HepG2 (cell line): ENCODE measurements around the gene TBC1D2B. TPM values are rescaled to one million over a fixed set of nuclear protein-coding genes. Genes with fewer than 3 reads are reported as not detected.

ENCODE experiments used
- AKAP8 ChIP-seq: sonication (generic); formaldehyde crosslinking; IDR thresholded peaks from 2 replicates; pipeline ENCODE4 v1.5.1; 2020; ENCODE audit warnings: mild to moderate bottlenecking, missing genetic modification reagents
- ATF5 ChIP-seq: sonication (generic); formaldehyde crosslinking; IDR thresholded peaks from 2 replicates; pipeline ENCODE4 v1.4.0; 2020; ENCODE audit warnings: mild to moderate bottlenecking, low read depth, missing genetic modification reagents
- ATF7 ChIP-seq, 2 experiments: fragments of 450-650 bp in 1 of 2; sonication (generic) in 1 of 2; formaldehyde crosslinking in 1 of 2; IDR thresholded peaks; 2 replicates each; pipeline versions ENCODE4 v1.4.0 to v1.6.1; 2016 to 2020; ENCODE audit warnings: antibody characterized with exemption in 1 of 2, mild to moderate bottlenecking in 1 of 2, missing genetic modification reagents in 1 of 2
- BORCS8-MEF2B ChIP-seq: sonication (generic); formaldehyde crosslinking; IDR thresholded peaks from 2 replicates; pipeline ENCODE4 v1.8.0; 2022; ENCODE audit warnings: mild to moderate bottlenecking, missing genetic modification reagents
- CHD2 ChIP-seq: IDR thresholded peaks from 2 replicates; pipeline ENCODE4 v1.6.1; 2011; ENCODE audit warnings: low read depth, low read length, improper control_type of control experiment
- GZF1 ChIP-seq: sonication (generic); formaldehyde crosslinking; IDR thresholded peaks from 2 replicates; pipeline ENCODE4 v1.5.1; 2020; ENCODE audit warnings: mild to moderate bottlenecking, missing genetic modification reagents
- IRF9 ChIP-seq: sonication (generic); formaldehyde crosslinking; IDR thresholded peaks from 2 replicates; pipeline ENCODE4 v1.8.0; 2022; ENCODE audit warnings: missing genetic modification reagents, mild to moderate bottlenecking, borderline replicate concordance
- JUNB ChIP-seq: sonication (generic); formaldehyde crosslinking; IDR thresholded peaks from 2 replicates; pipeline ENCODE4 v1.8.0; 2022; ENCODE audit warnings: missing genetic modification reagents, mild to moderate bottlenecking, borderline replicate concordance
- KLF11 ChIP-seq: IDR thresholded peaks from 2 replicates; pipeline ENCODE4 v1.6.1; 2016; ENCODE audit warnings: missing compliant biosample characterization
- NCOR1 ChIP-seq: fragments of 200-600 bp; sonication (generic); IDR thresholded peaks from 2 replicates; pipeline ENCODE4 v1.7.0; 2017; ENCODE audit warnings: antibody characterized with exemption, low read length, borderline replicate concordance
- NFRKB ChIP-seq: fragments of 450-650 bp; IDR thresholded peaks from 2 replicates; pipeline ENCODE4 v1.6.1; 2017
- NR0B2 ChIP-seq: sonication (generic); formaldehyde crosslinking; IDR thresholded peaks from 2 replicates; pipeline ENCODE4 v1.4.0; 2020; ENCODE audit warnings: mild to moderate bottlenecking, missing genetic modification reagents
- NR2F6 ChIP-seq, 2 experiments: IDR thresholded peaks; 2 replicates each; pipeline ENCODE4 v1.6.1; 2016; ENCODE audit warnings: antibody characterized with exemption in 1 of 2, mild to moderate bottlenecking in 1 of 2
- ONECUT2 ChIP-seq: sonication (generic); formaldehyde crosslinking; IDR thresholded peaks from 2 replicates; pipeline ENCODE4 v1.4.0; 2020; ENCODE audit warnings: missing genetic modification reagents
- TERF1 ChIP-seq: sonication (generic); formaldehyde crosslinking; IDR thresholded peaks from 2 replicates; pipeline ENCODE4 v1.8.0; 2022; ENCODE audit warnings: mild to moderate bottlenecking, missing genetic modification reagents, moderate library complexity
- XRCC5 ChIP-seq: fragments of 200-400 bp; formaldehyde crosslinking; optimal IDR thresholded peaks from 2 replicates; pipeline ENCODE3; 2017; ENCODE audit warnings: mild to moderate bottlenecking, low read length
- ZMYM3 ChIP-seq: sonication (generic); formaldehyde crosslinking; IDR thresholded peaks from 2 replicates; pipeline ENCODE4 v1.5.1; 2020; ENCODE audit warnings: mild to moderate bottlenecking, missing genetic modification reagents
- ZNF317 ChIP-seq: sonication (generic); formaldehyde crosslinking; IDR thresholded peaks from 2 replicates; pipeline ENCODE4 v1.5.0; 2020; ENCODE audit warnings: mild to moderate bottlenecking, missing genetic modification reagents
- ZNF362 ChIP-seq: sonication (generic); formaldehyde crosslinking; IDR thresholded peaks from 2 replicates; pipeline ENCODE4 v1.4.0; 2020; ENCODE audit warnings: missing genetic modification reagents, mild to moderate bottlenecking, borderline replicate concordance
- ZNF382 ChIP-seq: sonication (generic); formaldehyde crosslinking; IDR thresholded peaks from 2 replicates; pipeline ENCODE4 v1.5.0; 2020; ENCODE audit warnings: missing genetic modification reagents, mild to moderate bottlenecking, borderline replicate concordance
- ZNF556 ChIP-seq: sonication (generic); formaldehyde crosslinking; IDR thresholded peaks from 2 replicates; pipeline ENCODE4 v1.4.0; 2020; ENCODE audit warnings: mild to moderate bottlenecking, missing genetic modification reagents, borderline replicate concordance
- ZNF607 ChIP-seq: sonication (generic); formaldehyde crosslinking; IDR thresholded peaks from 2 replicates; pipeline ENCODE4 v1.5.1; 2020; ENCODE audit warnings: missing genetic modification reagents, mild to moderate bottlenecking, borderline replicate concordance
- ZNF616 ChIP-seq: sonication (generic); formaldehyde crosslinking; IDR thresholded peaks from 2 replicates; pipeline ENCODE4 v1.5.0; 2020; ENCODE audit warnings: low read depth, mild to moderate bottlenecking, missing genetic modification reagents
- ZNF747 ChIP-seq: sonication (generic); formaldehyde crosslinking; IDR thresholded peaks from 2 replicates; pipeline ENCODE4 v1.8.1; 2023; ENCODE audit warnings: missing genetic modification reagents, mild to moderate bottlenecking, borderline replicate concordance
- ZNF773 ChIP-seq: sonication (generic); formaldehyde crosslinking; IDR thresholded peaks from 2 replicates; pipeline ENCODE4 v1.4.0; 2020; ENCODE audit warnings: missing genetic modification reagents, borderline replicate concordance
- ZNF878 ChIP-seq: sonication (generic); formaldehyde crosslinking; IDR thresholded peaks from 2 replicates; pipeline ENCODE4 v1.8.1; 2023; ENCODE audit warnings: mild to moderate bottlenecking, missing genetic modification reagents, moderate library complexity
- polyA plus RNA-seq, 8 experiments: library from polyadenylated mRNA; depleted of rRNA in 3 of 8; stranded (reverse) in 7 of 8; unstranded in 1 of 8; fragments of >200 nt; fragmentation: Illumina TruSeq in 4 of 8; extraction: Trizol in 4 of 8; gene quantifications; 2 replicates each; pipeline versions ENCODE4 v1.2.1 to v1.2.3, GENCODE V29; 2011 to 2016; ENCODE audit warnings: low read depth in 4 of 8, missing spikeins in 1 of 8, mixed read lengths in 1 of 8; ENCODE audit not compliant: insufficient read depth in 1 of 8
- total RNA-seq, 5 experiments: library from RNA; depleted of rRNA; stranded (reverse); fragments of >200 nt; fragmentation: Illumina TruSeq; extraction: Trizol; gene quantifications; 2 replicates each; pipeline ENCODE4 v1.2.3, GENCODE V29; 2016; ENCODE audit warnings: low read depth in 1 of 5

The TBC1D2B gene
- total and polyA plus RNA-seq, 2 of the 13 experiments (the other 11 are each of a cell fraction or from before 2014, with no cell fraction given) = 10.1 to 14.4 TPM

- peak; percentile 37; the same call in 1 of the 2 replicates for TF ChIP-seq ZNF607 (CRISPR knock-in tag)
- peak; percentile 89; the same call in 1 of the 2 replicates for TF ChIP-seq ZNF747
- TF ChIP-seq ATF7 (IDR thresholded peaks at IDR 0.05) = peak; percentile 77
- TF ChIP-seq ATF7 (CRISPR knock-in tag; IDR thresholded peaks at IDR 0.05) = peak; percentile 91
- TF ChIP-seq GZF1 (CRISPR knock-in tag) = 0 out of 2 replicates have a peak, but pooled peaks have one; percentile 44
- TF ChIP-seq TERF1 (CRISPR knock-in tag) = no peak
- TF ChIP-seq ZNF382 (CRISPR knock-in tag) = no peak
- no peak for TF ChIP-seq JUNB (CRISPR knock-in tag)
- TF ChIP-seq NR0B2 = 0 out of 2 replicates have a peak, but pooled peaks have one; percentile 41
- no peak for TF ChIP-seq ZNF616
- TF ChIP-seq ATF5 (CRISPR knock-in tag) = no peak; the same call in 1 of the 2 replicates
- peak; percentile 99 for TF ChIP-seq ZNF878 (CRISPR knock-in tag)
- no peak for TF ChIP-seq CHD2
- TF ChIP-seq ZMYM3 (CRISPR knock-in tag) = peak; percentile 87; the same call in 1 of the 2 replicates
- no peak for TF ChIP-seq ZNF773 (CRISPR knock-in tag)
- peak; percentile 89 for TF ChIP-seq NR2F6 (IDR thresholded peaks at IDR 0.05)
- peak; percentile 94 for TF ChIP-seq NR2F6 (CRISPR knock-in tag; IDR thresholded peaks at IDR 0.05)
- peak; percentile 91; the same call in 1 of the 2 replicates for TF ChIP-seq NCOR1
- TF ChIP-seq ZNF362 (CRISPR knock-in tag) = peak; percentile 61; the same call in 1 of the 2 replicates
- no peak for TF ChIP-seq NFRKB
- 0 out of 2 replicates have a peak, but pooled peaks have one; percentile 44 for TF ChIP-seq AKAP8 (CRISPR knock-in tag)
- TF ChIP-seq ZNF317 (CRISPR knock-in tag) = peak; percentile 79
- TF ChIP-seq BORCS8-MEF2B (CRISPR knock-in tag) = peak; percentile 60
- peak; percentile 70 for TF ChIP-seq KLF11 (CRISPR knock-in tag)
- no peak for TF ChIP-seq IRF9
- TF ChIP-seq ONECUT2 (CRISPR knock-in tag) = 0 out of 2 replicates have a peak, but pooled peaks have one; percentile 35
- TF ChIP-seq XRCC5 = peak; percentile 46
- peak; percentile 88 for TF ChIP-seq ZNF556 (CRISPR knock-in tag)
Observed at GRCh38 chr15:78065284-78065872, 12.1 kb downstream of the TBC1D2B start (continued).
